CD4-positive, alpha-beta T cell treated with Interleukin-4 for 1 hour (primary cell): ENCODE measurements around the gene GPR25.

ENCODE experiments used
- DNase-seq, 2 donors: peaks; one replicate each; pipeline ENCODE4 v3.0.0-alpha.2; 2020 to 2022

GPR25 gene, protein sequence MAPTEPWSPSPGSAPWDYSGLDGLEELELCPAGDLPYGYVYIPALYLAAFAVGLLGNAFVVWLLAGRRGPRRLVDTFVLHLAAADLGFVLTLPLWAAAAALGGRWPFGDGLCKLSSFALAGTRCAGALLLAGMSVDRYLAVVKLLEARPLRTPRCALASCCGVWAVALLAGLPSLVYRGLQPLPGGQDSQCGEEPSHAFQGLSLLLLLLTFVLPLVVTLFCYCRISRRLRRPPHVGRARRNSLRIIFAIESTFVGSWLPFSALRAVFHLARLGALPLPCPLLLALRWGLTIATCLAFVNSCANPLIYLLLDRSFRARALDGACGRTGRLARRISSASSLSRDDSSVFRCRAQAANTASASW

DNA sequence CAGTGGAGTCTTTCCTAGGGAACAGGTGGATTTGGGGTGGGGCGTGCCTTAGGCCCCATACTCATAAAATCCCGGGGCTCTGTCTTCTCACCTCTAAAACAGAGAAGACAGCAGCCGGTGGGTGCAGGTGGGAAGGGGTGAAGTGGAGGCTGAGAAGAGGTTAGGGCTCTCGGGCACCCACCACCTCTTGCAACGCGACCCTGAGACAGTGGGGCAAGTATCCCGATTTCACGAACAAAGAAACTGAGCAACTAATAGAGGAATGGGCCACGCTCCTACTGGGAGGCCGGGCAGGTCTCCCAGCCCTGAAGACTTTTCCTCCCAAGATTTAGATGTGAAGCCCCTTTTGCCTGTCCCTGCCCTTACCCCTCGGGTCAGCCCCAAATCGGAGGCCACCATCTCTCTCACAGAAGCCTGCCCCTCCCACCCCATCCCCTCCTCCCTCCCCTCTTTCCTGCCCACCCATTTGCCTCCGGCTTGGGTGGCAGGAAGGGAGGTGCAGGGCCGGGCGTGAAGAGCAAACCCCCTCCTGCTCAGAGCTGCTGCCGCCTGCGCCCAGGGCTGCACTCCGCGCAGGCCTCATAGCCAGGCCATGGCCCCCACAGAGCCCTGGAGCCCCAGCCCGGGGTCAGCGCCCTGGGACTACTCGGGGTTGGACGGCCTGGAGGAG, at the start of gene GPR25:
GPR25 (plus strand) TSS at position 536 of the 670 bp plus-strand sequence; CDS start at position 593, 57 bp downstream.
- no peak for DNase-seq

DNA sequence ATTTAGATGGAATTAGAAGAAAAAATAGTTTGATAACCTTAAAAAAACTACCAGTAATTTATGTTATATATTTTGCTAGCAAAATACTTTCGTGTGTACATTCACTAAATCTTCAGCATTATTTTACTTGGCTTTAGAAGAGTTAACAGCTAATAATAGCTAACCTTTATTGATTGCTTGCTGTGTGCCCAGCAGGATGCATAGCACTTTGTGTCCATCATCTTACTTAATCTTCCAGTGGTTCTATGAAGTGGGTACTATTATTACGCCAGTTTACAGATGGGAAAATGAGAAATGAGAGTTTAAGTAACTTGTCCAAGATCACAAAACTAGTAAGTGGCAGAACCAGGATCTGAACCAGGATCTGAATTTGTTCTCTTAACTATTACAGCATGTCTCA, 41.7 kb upstream of the GPR25 start:
- no peak for DNase-seq

DNA sequence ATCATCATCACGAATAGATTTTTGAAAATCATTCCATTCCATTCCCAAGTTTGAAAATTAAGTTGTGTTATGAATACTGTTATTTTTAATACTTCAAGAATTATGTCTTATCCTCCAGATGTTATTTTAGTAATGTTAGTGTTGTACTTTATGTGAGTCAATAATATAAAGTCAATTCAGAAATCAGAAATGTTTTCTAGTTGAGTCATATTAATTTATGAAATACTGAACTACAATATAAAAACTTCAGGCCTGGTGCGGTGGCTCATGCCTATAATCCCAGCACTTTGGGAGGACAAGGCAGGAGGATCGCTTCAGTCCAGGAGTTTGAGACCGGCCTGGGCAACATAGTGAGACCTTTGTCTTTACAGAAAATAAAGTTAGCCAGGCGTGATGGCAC, 38.4 kb upstream of the GPR25 start:
- no peak for DNase-seq

DNA sequence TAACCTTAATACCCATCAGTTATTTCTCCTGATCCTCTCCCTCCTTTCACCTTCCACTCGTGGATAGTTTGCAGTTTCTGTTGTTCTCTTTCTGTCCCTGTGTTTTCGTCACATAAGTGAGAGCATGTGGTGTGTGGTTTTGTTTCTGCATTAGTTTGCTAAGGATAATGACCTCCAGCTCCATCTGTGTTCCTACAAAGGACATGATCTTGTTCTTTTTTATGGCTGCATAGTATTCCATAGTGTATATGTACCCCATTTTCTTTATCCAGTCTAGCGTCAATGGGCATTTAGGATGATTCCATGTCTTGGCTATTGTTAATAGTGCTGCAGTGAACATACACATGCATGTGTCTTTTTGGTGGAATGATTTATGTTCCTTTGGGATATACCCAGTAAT, 36.6 kb upstream of the GPR25 start:
- no peak for DNase-seq

DNA sequence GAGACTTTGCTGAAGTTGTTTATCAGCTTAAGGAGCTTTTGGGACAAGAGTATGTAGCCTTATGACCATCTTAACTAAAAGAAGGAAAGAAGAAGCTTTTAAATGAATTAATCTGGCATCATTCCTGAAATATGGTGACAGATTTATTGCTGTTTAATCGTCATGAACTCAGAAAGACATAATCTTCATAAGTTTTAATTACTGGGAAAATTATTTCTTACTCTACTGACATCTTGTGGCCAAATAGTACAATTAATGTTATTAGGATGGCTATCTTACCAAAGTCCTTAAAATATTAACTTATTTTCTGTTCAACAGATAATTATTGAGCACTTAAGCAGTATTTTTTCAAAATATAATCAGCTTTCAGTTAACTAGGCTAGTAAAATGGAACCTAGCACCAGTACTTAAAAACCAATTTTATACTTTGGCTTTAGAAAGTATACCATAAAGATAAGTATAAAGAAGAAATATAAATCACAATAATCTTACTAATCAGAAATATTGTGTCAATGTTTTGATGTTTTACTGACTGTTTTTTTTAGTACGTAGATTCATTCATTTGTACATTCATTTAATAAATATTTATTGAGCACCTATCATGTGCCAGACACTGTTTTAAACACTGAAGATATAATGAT, 34.7 kb upstream of the GPR25 start:
- DNase-seq: peak in 1 of 2 donors; percentile 21

DNA sequence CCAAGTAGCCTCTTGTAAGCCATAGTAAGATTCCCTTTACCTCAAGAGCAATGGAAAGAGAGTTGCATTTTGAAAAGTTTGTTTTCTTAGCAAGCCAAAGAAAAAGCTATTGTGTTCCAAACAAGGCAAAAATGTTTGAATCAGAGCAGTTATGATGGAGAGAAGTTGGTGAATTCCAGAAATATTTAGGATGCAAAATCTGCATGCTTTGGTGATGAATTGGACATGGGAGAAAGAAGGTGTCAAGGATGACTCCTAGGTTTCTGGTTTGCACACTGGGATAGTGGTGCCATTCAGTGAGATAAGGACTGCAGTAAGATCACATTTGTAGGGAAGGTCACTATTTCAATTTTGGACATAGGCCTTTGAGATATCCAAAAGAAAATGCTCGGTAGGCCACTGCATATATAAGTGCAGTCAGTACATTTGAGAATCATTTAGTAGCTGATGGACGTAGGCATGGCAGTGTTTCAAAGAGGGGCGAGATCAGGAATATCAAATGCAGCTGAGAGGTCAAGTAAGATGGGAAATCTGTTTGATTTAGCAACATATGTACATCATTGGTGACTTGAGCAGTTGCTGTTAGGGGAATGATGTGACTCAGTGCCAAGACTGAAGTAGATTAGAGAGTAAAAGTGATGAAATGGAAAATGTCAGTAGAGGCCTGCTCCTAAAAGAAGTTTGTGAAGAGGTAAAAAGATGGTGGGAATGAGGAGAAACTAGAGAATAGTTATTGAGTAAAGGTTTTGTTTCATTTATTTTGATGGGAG, 33.9 kb upstream of the GPR25 start:
- no peak for DNase-seq

DNA sequence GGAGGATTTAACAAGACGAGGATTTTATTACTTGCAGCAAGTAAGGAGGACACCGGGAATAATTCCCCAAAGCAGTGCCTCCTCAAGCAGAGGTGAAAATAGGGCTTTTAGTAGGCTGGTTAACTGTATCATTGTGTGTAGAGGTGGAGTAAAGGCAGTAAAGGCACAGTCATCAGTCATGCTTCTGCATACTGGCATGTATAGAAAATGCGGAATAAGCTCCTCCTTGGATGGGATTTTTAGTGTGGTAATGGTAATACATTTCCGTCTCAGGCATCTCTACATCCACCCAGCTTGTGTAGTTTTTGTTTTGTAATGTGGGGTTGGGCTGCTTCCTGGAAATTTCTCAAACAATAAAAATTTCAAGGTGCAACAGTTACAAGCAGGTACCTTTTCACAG, 27.4 kb upstream of the GPR25 start:
- no peak for DNase-seq

DNA sequence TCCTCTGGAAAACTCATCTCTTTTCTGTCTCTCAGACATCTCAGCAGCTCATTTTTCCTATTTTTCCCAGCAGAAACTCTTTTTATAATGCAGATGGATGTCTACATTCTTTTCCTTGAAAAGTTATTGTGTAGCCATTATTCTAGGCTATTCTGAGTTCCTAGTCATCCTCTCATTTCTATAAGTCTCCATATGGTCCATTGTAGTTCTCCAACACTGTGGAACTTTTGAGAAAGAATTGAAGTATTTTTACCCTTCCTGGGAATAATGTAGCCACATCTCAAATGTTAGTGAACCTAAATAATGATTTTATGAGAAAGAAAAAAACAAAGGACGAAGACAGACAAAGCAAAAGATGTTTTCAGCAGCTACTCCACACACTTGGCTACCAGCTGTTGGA, 26.4 kb upstream of the GPR25 start:
- no peak for DNase-seq

DNA sequence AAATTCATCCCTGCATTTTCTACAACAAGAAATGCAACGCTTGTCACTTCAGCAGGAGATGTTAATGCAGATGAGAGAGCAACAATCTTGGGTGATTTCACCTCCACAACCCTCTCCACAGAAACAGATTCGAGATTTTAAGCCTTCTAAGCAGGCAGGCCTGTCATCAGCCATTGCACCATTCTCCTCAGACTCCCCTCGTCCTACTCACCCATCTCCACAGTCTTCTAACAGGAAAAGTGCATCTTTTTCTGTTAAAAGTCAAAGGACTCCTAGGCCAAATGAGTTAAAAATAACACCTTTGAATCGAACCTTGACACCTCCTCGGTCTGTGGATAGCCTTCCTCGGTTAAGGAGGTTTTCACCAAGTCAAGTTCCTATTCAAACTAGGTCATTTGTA, 23.4 kb upstream of the GPR25 start:
- DNase-seq: no peak

DNA sequence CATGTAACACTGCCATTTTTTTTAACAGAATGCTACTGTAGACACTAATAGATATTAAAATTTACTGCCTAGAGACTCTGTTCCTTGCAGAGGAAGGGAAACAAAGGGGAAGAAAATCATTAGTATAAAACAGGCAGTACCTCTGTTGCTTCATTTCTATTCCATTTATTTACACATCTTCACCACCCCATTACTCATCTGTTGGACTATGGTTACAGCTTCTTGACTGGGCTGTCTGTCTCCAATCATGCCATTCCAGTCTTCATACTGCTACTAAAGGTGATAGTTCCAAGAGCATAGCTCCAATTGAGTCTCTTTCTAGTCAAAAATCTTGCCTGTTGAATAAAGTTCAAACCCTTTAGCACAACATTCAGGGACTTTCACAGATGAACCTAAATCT, 22.2 kb upstream of the GPR25 start:
- no peak for DNase-seq

DNA sequence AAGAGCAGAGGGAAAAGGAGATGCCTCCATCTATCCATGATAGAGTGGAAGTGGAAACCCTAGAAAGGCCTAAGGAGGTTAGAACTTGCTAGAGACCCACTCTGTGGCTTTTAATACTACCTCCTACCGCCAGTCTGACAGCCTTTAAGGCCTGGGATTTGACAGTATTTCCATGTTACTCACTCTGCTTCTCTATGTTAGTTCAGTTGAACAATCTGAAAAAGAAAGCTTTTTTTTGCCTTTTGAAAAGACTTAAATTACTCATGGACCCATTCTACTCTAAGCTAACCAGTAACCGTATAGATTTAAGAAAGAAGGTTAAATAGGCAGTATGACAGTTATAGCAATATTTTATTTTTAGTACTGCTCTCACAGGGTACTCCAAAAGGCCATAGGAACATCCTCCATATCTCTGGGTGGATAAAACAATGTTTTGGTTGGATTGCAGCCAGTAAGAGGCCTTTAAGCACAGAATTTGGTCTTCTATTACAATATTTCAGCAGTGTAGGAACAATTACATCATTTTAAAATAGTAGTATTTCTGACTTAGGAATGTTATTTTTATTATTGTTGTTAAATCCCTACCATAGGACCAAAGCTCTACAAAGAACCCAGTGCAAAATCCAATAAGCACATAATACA, 15.9 kb upstream of the GPR25 start:
- DNase-seq: no peak

DNA sequence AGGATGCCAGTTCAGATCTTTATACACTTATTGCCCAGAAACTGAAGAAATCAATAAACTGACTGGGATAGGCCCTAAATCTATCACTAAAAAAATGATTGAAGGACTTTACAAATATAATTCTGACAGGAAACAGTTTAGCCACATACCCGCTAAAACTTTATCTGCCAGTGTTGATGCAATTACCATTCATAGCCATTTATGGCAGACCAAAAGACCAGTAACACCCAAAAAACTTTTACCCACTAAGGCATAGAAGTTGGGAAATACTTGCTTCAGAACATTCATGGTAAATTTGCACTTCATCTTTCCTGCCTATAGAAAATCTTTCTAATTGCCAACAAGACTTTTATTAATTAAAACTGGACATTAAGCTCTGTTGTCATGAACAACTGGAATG, 15.0 kb upstream of the GPR25 start:
- DNase-seq: no peak

DNA sequence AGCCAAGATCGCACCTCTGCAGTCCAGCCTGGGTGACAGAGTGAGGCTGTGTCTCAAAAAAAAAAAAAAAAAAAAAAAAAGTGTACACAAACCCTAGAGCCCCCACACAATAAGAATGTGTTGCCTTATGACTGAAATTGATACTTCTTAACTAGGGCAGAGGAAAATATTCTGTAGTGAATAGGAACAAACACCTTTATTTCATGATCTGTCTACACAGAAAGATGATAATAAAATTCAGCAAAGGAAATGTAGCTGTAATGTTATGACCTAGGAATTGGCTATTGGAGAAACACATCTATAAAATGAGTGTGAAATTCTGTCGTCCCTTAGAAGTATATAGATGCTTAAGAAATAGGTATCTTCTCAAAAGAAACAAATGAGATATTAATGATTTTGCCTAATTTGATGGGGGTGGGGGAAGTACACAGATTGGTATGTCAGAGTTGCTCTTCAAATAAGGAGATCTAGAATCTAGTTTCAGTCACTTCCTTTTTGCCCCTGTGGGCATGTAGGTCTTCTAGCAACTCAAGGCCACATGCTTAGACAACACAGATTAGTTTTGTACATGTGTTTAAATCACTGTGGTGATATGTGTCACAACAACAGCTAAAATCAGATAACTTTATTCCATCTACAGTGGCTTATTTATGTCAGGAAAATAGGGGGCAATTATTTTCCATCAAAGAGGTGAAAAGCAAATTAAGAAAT, 10.7 kb upstream of the GPR25 start:
- peak in 1 of 2 donors; percentile 61 for DNase-seq

DNA sequence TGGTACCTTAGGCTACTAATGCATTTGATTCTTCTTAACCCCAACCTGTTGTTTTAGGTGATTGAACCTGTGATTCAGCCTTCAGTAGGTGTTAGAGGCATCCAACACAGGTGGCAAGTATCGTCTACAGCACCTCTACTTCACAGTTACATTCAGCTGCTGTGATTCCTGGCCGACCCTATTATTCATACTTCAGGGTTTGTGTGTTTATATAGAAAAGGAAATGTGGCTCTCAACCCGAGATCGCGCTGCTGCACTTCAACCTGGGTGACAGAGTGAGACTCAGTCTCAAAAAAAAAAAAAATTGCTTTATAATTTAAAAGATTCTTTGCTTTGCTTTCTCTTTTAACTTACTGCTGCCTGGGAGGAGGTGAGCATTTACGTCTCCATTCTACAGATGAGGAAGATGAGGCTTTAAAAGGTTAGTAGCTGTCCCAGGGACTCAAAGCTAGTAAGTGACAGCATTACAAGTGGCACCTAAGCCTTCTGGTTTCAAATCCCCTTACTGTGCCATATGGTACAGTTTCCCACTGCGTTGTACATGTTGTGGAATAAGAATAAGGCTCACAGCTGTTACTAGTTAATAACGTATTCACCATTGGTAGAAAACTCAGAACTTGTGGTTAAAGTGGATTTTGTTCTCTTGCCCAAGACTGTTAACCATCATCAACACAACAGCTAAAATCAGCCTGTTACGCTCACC, 9.9 kb upstream of the GPR25 start:
- DNase-seq: peak in 1 of 2 donors; percentile 41

DNA sequence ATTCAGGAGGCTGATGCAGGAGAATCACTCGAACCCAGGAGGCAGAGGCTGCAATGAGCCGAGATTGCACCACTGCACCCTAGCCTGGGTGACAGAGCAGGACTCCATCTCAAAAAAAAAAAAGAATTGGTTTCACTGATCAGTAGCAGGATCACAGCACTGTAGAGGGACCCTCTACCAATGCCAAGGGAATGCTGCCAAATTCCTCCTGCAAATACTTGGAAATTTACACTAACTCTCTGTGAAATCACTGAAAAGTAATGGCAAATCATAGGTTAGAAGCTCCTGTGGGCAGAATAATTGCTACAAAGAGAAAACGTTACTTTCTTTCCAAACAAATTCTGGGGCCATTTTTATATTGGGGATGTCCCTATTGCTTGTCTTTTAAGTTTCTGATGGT, 6.7 kb upstream of the GPR25 start:
- DNase-seq: no peak

DNA sequence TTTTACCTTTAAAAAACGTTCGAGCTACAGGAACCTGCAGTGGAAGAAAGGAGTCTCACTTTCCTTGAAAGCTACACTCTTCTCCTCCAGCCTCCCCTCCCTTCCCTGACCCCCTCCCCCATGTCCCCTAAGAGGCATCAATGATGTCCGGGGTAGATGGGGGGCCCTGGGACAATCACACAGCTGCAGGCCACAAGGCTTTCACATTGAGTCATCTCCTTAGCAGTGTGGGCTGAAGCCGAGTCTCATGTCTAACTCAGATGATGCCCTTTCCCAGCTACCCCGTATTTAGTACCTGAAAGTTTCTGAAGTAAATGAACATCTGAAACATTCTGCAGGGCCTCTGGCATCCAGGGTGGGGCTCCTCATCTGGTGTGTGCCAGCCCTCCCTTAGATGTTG, 6.3 kb upstream of the GPR25 start:
- no peak for DNase-seq

DNA sequence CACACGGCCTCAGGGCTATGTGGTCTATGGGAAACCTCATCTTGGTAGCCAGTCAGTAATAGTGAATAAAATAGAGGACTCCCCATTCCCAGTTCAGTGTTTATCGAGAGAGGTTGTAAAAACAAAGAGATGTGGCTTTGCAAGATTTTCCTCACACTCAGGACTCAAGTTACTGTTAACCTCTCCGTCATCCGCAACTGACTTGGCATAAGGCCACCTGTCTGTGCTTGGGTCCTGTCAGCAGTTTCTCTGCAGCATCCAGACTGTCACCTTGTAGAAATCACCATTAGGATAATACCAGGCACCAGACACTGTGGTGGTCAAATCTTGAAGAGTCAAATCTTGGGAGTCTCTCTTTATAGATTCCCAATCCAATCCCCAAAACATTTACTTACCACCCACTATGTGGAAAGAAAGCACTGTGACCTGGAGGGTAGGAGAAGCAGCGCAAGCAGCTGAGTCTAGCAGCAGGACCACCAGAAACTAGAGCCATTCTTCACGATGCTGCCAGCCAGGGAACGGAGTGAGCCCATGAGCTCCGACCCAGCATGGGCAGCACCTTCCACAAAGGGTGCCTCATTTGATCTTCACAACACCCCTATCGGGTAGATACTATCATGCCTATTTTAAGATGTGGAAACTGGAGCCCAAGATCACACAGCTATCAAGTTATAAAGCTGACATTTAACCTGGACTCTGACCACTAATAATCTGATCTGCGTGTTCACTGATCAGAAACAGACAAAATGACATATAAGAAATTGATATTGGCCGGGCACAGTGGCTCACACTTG, 5.6 kb upstream of the GPR25 start:
- DNase-seq: no peak

DNA sequence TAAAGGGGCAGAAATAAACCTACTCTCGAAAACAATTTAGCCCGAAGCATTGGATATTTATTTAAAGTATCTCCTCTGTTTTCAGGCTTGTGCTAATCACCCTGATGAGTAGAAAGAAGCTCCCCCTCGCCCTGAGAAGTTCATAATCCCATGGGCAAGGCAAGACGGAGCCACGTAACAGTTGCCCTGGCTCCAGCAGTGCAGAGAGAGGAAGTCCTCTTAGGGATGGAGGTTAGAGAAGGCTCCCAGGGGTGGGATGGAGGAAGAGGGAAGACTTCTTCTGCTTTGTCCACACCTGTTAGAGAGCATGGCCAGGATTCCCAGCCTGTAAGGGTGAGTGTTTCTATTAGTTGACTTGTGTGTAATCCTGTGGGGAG, 3.4 kb upstream of the GPR25 start:
- DNase-seq: no peak

DNA sequence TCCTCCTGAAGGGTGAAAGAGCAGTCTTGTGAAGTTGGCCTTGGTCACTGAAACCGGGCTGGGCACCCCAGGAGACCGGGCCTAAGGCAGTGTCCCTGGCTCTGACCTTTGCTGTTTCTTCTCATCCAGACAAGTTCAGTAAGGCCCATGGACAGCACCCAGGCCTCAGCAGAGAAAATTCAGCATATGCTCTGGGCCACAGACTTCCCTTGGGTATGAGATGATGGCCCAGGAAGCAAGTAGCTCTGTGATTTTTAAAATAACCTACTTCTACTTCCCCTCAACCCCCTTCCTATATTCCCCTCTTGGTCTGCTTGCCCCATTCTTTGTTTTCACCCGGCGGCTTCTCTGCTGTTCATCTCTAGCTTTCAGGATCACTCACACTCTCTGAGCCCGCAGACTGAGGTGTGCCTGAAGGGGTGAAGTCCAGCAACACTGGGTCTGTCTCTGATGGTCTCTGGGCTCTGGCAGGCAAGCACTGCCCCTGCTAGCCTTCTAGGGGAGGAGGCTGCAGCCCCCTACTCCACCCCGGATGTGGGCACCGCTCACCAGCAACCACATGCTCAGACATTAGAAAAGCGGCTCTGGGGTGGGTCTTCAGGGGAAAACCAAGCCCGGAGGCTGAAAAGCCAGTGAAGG, 2.9 kb upstream of the GPR25 start:
- DNase-seq: peak; percentile 33 to 50

DNA sequence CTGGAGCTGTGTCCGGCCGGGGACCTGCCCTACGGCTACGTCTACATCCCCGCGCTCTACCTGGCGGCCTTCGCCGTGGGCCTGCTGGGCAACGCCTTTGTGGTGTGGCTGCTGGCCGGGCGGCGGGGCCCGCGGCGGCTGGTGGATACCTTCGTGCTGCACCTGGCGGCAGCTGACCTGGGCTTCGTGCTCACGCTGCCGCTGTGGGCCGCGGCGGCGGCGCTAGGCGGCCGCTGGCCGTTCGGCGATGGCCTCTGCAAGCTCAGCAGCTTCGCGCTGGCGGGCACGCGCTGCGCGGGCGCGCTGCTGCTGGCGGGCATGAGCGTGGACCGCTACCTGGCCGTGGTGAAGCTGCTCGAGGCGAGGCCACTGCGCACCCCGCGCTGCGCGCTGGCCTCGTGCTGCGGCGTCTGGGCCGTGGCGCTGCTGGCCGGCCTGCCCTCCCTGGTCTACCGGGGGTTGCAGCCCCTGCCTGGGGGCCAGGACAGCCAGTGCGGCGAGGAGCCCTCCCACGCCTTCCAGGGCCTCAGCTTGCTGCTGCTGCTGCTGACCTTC, 412 bp downstream of the GPR25 start:
- DNase-seq: no peak
